C1 segment of cervical spinal cord (tissue), 14 donors: ENCODE results near the gene PPP2R3A.
"Not testable (repeated sequence)": the region's sequence is repeated elsewhere in the genome, so short reads cannot be mapped to it uniquely, and the experiment has no call there.

Experiments
- DNase-seq, 14 donors: peaks; one replicate each; lab custom pipeline; 2025; lab: John Stamatoyannopoulos, UW

The PPP2R3A gene

DNA sequence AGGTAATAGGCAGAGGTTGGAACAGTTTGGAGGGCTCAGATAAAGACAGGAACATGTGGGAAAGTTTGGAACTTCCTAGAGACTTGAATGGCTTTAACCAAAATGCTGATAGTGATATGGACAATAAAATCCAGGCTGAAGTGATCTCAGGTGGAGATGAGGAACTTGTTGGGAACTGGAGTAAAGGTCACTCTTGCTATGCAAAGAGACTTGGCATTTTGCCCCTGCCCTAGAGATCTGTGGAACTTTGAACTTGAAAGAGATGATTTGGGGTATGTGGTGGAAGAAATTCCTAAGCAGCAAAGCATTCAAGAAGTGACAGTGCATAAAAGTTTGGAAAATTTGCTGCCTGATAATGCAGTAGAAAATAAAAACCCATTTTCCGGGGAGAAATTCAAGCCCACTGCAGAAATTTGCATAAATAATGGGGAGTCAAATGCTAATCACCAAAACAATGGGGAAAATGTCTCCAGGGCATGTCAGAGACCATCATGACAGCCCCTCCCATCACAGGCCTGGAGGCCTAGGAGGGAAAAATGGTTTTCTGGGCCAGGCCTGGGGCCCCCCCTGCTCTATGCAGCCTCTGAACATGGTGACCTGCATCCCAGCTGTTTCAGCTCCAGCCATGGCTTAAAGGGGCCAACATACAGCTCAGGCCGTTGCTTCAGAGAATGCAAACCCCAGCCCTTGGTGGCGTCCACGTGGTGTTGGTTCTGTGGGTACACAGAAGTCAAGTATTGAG, 118.3 kb downstream of the PPP2R3A start:
- DNase-seq, result not testable (repeated sequence)

DNA sequence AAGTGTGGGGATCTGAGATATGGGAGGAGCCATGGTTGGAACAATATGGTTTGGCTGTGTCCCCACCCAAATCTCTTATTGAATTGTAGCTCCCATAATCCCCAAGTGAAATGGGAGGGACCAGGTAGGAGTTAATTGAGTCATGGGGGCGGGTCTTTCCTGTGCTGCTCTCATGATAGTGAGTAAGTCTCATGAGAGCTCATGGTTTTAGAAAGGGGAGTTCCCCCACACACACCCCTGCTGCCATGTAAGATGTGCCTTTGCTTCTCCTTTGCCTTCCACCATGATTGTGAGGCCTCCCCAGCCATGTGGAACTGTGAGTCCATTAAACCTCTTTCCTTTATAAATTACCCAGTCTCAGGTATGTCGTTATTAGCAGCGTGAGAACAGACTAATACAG, 119.5 kb downstream of the PPP2R3A start:
- not testable (repeated sequence) for DNase-seq

DNA sequence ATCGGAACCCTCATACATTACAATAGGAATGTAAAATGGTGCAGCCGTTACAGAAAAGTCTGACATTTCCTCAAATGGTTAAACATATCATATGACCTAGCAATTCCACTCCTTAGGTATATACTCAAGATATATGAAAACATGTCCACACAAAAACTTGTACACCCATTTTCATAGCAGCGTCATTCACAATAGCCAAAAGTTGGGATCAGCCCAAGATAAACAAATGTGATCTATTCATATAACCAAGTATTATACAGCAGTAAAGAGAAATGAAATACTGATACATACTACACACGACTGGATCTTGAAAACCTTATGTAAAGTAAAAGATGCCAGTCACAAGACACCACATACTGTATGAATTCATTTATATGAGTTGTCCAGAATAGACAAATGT, 128.2 kb downstream of the PPP2R3A start:
- DNase-seq, result no peak

DNA sequence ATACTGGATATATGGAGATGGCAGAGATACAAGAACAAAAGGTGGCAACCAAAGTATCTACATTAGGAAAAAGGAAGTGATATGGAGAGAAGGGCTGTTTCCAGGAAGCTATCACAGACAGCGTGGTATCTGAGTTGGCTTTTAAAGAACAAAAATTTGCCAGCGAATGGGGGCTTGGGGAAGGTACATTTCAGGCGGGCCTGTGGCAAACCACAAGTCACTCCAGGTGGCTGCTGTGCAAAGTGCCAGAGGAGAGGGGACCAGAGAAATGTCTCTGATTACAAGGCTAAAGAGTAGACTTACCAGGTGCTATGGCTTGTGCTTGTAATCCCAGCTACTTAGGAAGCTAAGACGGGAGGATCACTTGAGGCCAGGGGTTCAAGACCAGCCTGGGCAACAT, 139.5 kb downstream of the PPP2R3A start:
- DNase-seq, result no peak

DNA sequence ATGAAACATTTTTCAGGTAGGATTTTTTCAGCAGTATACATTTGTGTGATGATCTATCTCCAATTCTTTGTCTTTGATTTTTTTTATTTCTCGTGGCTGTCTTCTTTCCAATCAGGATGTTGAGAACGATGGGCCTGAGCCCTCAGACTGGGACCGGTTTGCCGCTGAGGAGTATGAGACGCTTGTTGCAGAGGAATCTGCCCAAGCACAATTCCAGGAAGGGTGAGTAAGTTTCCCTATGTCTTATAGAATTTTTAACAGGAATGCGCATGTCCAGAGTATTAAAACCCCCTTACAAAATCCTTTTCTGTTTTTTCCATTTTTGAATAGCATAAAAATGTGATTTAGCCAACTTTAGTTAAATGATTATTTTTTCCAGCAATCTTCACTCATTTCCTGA, 140.6 kb downstream of the PPP2R3A start:
- no peak for DNase-seq

DNA sequence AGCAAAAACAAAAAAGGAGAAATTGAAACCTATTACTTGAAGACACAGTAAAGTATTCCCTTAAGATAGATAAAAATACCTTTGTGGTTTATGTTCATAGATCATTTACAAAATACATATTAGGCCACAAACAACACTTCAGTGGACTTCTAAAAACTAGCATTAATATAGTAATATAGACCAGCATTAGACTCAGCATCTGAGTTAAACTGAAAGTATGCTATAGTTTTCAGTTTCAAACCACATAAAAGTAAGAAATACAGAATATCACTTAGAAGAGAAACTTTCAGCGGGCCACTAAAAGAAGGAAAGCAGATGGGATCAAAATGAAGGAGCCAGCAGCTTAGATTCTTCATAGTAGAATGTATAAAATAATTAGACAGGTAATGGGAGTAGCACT, 144.0 kb downstream of the PPP2R3A start:
- no peak for DNase-seq

DNA sequence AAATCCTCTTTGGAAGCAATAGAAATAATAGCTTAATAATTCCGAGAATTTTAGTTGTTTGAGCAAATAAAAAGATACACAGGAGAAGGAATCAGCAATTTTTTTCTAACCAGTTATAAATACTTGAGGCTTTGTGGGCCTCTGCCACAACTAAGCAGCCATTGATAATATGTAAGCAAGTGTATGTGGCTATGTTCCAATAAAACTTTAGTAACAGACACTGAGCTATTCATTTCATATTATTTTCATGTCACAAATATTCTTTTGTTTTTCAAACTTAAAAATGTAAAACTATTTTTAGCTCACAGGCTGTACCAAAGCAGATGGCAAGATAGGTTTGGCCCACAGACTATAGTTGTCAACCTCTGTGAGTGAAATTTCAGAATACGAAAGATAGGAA, 145.0 kb downstream of the PPP2R3A start:
- no peak for DNase-seq

DNA sequence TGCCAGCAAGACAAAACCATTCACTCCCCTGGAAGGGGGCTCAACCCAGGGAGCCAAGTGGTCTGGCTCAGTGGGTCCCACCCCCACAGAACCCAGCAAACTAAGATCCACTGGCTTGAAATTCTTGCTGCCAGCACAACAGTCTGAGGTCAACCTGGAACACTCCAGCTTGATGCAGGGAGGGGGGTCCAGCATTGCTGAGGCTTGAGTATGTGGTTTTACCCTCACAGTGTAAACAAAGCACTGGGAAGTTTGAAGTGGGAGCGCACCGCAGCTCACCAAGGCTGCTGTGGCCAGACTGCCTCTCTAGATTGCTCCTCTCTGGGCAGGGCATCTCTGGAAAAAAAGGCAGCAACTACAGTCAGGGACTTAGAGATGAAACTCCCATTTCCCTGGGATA, 148.9 kb downstream of the PPP2R3A start:
- DNase-seq, result no peak

DNA sequence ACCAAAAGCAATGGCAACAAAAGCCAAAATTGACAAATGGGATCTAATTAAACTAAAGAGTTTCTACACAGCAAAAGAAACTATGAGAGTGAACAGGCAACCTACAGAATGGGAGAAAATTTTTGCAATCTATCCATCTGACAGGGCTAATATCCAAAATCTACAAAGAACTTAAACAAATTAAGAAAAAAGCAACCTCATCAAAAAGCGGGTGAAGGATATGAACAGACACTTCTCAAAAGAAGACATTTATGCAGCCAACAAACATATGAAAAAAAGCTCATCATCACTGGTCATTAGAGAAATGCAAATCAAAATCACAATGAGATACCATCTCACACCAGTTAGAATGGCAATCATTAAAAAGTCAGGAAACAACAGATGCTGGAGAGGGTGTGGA, 153.8 kb downstream of the PPP2R3A start:
- DNase-seq, result not testable (repeated sequence)

DNA sequence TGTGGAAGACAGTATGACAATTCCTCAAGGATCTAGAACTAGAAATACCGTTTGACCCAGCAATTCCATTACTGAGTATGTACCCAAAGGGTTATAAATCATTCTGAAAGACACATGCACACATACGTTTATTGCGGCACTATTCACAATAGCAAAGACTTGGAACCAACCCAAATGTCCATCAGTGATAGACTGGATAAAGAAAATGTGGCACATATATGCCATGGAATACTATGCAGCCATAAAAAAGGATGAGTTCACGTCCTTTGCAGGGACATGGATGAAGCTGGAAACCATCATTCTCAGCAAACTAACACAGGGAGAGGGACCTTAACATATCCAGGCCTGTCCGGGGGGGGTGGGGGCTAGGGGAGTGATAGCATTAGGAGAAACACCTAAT, 154.3 kb downstream of the PPP2R3A start:
- not testable (repeated sequence) for DNase-seq

DNA sequence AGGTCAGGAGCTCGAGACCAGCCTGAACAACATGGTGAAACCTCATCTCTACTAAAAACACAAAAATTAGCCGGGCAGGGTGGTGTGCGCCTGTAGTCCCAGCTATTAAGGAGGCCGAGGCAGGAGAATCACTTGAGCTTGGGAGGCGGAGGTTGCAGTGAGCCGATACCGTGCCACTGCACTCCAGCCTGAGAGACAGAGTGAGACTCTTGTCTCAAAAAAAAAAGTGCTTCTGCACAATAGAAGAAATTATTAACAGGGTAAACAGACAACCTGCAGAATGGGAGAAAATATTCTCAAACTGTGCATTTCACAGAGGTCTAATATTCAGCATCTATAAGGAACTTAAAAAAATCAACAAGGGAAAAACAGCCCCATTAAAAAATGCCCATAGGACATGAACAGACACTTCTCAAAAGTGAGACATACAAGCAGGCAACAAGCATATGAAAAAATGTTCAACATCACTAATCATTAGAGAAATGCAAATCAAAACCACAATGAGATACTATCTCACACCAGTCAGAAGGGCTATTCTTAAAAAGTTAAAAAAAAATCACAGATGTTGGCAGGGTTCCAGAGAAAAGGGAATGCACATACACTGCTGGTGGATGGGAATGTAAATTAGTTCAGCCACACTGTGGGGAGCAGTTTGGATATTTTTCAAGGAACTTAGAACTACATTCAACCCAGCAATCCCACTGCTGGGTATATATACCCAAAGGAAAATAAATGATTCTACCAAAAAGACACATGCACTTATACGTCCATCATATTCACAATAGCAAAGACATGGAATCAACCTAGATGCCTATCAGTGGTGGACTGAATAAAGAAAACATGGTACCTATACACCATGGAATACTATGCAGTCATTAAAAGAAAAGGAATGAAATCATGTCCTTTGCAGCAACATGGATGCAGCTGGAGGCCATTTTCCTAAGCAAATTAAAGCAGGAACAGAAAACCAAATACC, 155.1 kb downstream of the PPP2R3A start:
- DNase-seq, result no peak

DNA sequence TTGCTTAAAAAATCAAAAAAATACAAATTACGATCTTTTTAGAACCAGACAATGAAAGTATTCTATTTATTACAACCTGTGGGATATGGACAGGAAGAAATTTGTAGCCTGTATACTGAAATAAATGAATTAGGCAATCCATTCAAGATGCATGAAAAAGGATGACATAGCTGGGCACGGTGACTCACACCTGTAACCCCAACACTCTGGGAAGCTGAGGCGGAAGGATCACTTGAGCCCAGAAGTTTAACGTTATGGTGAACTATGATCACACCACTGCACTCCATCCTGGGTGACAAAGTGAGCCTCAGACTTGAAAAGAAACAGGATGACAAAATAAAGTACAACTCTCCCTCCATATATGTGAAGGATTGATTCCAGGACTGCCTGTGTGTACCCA, 156.5 kb downstream of the PPP2R3A start:
- no peak for DNase-seq

DNA sequence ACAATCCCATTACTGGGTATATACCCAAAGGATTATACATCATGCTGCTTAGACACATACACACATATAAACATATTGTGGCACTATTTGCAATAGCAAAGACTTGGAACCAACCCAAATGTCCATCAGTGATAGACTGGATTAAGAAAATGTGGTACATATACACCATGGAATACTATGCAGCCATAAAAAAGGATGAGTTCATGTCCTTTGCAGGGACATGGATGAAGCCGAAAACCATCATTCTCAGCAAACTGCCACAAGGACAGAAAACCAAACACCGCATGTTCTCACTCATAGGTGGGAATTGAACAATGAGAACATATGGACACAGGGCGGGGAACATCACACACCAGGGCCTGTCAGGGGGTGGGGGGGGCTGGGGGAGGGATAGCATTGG, 166.1 kb downstream of the PPP2R3A start:
- not testable (repeated sequence) for DNase-seq

DNA sequence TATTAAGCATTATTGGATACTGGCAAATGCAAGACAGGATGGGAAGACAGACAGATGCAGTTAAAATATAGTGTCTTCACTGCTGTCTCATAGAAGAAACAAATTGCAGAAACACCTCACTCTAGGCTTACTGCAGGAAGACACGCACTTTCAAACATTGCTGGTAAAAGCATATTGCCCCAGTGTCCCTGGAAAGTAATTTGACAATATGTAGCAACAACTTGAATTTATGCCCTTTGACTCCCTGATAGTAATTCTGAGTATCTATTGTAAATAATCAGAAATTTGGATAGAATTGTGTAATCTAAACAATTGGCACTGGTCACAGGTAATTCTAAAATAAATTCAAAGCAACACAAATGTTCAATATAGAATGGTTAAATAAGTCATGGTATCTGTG, 168.6 kb downstream of the PPP2R3A start:
- no peak for DNase-seq

DNA sequence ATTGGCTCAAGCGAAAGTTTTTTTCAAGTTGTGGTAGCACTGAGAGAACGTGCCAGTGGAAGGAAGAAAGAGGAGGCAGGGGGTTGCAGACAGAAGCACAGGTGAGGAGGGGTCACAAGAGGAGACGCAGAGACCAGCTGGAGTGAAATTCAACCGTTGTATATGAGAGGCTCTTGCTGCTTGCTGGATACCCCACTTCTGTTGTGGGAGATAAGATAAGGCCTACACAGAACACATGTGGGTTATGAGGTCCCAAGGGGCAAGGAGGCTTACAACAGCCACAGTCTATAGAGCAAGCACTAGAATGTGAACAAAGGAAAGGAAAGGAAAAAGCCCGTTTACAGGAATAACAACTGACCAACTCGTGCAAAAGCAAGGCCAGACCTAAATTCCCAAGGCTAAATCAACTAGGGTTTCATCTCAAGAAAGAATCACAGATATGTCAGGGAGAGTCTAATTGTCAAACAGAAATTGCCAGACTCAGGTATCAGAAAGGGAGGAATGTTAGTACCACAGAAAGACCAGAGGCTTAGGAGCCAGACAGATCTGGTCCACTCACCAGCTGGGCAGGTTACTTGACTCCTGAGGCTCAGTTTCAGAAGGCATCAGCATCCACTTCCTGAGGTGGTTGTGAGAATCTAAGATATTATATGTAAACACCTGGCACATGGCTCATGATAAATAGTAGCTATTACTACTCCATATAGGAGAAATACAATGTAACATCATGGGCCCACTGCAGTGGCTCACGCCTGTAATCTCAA, 169.7 kb downstream of the PPP2R3A start:
- no peak for DNase-seq

DNA sequence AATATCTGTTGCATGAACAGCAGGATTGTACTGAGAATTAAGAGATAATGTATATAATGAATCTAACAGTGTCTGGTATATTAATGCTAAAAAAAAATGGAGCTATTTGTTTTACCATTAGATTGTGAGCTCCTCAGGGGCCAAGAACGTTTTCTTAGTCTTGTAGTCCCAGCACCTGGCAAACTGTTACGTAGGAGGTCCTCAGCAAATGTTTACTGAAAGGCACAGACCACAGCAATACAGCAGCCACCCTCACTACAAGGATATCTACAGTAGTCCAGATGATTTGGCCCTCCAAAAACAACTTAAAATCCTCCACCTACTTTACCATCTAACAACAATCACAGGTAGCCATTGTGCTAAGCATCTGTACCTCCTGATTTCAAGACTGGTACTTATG, 170.9 kb downstream of the PPP2R3A start:
- no peak for DNase-seq

DNA sequence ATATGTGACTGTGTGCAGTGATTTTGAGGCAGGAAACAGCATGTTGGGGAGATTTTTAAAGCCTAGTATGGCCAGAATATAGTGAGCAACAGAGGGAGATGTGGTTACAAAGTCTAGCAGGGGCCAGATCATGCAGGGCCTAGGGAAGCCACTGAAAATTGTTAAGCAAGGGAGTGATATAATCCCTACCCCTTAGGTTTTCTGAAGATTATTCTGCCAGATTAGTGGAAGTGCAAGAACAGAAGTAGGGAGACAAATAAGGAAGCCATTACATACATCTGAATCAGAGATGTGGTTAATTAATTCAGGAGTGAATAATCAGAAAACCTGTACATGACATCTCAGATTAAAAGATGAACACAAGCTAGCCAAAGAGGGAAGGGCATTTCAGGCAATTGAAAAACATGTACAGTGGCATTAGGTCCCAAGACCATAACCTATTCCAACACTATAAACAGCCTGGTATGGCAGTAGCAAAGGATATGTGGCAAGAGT, 175.8 kb downstream of the PPP2R3A start:
- DNase-seq, result no peak

DNA sequence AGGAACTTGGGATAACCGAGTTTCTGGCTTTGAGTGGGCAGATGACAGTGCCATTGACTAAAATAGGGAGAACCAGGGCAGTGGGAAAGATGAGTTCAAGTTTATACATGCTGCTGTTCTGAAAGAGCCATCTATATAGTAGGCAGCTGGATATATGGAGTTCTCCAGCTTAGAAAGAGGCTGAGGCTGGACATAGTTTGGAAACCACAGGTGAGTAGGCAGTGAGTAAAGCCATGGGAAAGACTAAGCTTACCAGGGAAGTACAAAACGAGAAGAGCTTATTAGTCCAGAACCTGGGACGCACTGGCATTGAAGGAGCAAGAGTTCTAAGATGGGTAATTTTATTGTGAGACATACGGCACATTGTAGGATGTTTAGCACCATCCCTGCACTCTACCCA, 176.4 kb downstream of the PPP2R3A start:
- DNase-seq, result no peak

DNA sequence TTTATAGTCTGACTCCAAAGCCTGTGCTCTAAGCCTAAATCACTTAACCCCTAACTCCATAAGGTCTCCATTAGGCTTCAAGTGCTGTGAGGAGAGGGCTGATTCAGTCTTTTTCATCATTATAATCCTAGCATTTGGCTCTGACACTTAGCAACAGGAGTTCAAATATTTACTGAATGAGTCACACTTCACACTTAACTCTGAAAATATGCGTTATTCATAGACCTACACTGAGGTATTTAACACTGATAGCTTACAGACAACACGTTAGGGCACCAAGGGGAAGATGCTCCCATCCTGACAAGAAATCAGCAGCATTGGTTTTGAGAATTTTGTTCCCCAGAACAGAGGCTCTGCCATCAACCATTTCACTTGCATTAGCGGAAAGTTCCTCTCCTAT, 177.1 kb downstream of the PPP2R3A start:
- no peak for DNase-seq

DNA sequence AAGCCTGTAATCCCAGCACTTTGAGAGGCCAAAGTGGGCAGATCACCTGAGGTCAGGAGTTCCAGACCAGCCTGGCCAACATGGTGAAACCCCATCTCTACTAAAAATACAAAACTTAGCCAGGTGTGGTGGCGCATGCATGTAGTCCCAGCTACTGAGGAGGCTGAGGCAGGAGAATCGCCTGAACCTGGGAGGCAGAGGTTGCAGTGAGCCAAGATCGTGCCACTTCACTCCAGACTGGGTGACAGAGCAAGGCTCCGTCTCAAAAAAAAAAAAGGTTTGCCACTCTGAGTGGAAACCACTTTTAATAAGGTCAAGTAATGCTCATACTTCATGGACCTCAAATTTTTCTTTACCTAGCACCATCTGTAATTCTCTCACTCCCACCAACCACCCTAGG, 178.9 kb downstream of the PPP2R3A start:
- not testable (repeated sequence) for DNase-seq

DNA sequence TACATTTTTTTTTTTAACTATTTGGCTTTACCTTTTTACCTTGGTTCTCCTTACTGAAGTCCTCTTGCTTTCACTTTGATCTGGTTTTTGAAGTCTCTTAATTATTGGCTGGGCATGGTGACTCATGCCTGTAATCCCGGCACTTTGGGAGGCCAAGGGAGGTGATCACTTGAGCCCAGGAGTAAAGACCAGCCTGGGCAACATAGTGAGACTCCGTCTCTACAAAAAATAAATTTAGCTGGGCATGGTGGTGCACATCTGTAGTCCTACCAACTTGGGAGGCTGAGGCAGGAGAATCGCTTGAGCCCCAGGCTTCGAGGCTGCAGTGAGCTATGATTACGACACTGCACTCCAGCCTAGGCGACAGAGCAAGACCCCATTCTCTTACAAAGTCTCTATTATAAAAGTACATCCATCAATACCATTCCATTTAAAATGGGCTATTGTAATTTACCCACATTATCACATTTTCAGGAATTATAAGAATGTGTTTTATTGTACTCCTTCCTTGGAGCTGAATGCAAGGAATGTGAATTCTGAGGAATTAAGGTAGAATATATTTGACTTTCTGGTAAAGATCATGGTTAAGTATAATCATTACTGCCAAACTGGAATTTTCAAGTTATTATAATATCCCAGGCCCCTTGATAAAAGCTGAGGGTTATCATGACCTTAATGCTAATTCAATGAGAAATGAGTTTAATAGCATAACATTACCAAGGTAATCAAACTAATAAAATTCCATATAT, 181.6 kb downstream of the PPP2R3A start:
- DNase-seq, result no peak
